ENCODE results near the gene ZC3H13.

Gene ZC3H13

DNA sequence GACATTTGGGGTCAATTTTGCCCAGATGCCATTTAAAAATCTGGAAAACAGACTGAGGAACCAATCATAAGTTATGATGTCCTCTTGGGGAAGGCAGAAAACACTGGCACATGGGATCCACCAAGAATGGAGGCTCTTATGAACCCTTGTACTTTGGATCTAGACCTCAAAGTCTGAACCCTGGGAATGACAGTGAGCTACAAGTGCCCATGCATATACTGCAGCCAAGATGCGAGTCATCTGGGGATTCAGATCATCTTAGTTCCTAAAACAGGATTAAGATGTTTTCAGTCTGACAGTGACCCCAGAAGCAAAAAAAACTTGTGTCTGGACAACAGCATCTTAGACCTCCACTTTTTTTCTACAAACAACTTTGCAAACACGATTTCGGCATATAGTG lies 100.8 kb downstream of the ZC3H13 start:
- TF ChIP-seq SPI1 (IDR thresholded peaks at IDR 0.05; ENCODE audit: borderline replicate concordance, low read depth) (no peak), GABPA (IDR thresholded peaks at IDR 0.05; ENCODE audit: low read depth) (no peak)
- TF ChIP-seq, protein P1, sequence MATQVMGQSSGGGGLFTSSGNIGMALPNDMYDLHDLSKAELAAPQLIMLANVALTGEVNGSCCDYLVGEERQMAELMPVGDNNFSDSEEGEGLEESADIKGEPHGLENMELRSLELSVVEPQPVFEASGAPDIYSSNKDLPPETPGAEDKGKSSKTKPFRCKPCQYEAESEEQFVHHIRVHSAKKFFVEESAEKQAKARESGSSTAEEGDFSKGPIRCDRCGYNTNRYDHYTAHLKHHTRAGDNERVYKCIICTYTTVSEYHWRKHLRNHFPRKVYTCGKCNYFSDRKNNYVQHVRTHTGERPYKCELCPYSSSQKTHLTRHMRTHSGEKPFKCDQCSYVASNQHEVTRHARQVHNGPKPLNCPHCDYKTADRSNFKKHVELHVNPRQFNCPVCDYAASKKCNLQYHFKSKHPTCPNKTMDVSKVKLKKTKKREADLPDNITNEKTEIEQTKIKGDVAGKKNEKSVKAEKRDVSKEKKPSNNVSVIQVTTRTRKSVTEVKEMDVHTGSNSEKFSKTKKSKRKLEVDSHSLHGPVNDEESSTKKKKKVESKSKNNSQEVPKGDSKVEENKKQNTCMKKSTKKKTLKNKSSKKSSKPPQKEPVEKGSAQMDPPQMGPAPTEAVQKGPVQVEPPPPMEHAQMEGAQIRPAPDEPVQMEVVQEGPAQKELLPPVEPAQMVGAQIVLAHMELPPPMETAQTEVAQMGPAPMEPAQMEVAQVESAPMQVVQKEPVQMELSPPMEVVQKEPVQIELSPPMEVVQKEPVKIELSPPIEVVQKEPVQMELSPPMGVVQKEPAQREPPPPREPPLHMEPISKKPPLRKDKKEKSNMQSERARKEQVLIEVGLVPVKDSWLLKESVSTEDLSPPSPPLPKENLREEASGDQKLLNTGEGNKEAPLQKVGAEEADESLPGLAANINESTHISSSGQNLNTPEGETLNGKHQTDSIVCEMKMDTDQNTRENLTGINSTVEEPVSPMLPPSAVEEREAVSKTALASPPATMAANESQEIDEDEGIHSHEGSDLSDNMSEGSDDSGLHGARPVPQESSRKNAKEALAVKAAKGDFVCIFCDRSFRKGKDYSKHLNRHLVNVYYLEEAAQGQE (IDR thresholded peaks at IDR 0.05; ENCODE audit: insufficient replicate concordance, low read depth) = no peak
- H3K27ac ChIP-seq (replicated peaks) = no peak overlapping the region

DNA sequence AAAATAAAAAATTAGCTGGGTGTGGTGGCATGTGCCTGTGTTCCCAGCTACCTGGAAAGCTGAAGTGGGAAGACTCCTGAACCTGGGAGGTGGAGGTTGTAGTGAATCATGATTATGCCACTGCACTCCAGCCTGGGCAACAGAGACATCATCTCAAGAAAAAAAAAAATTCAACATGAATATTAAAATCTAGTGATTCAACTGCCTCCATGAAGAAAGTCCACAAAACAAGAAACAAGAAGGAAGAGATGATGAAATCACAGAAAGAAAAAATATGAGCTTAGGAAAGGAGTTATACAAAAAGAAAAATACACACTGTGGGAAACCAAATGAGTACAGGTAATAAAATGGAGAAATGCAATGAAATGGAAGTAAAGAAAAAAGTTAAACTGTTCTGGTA lies 101.4 kb downstream of the ZC3H13 start:
- Histone ChIP-seq H3K27me3 (ENCODE audit: insufficient read depth, poor library complexity, severe bottlenecking) (no peaks in the 10 kb centered on the region), H3K4me3 (replicated peaks; ENCODE audit: insufficient read depth, low read length) (no peak overlapping the region), H3K27ac (replicated peaks) (no peak overlapping the region)
- TF ChIP-seq SPI1 (IDR thresholded peaks at IDR 0.05; ENCODE audit: borderline replicate concordance, low read depth) = no peak
- TF ChIP-seq, protein P1 (IDR thresholded peaks at IDR 0.05; ENCODE audit: insufficient replicate concordance, low read depth) = no peak
- TF ChIP-seq, protein P2, sequence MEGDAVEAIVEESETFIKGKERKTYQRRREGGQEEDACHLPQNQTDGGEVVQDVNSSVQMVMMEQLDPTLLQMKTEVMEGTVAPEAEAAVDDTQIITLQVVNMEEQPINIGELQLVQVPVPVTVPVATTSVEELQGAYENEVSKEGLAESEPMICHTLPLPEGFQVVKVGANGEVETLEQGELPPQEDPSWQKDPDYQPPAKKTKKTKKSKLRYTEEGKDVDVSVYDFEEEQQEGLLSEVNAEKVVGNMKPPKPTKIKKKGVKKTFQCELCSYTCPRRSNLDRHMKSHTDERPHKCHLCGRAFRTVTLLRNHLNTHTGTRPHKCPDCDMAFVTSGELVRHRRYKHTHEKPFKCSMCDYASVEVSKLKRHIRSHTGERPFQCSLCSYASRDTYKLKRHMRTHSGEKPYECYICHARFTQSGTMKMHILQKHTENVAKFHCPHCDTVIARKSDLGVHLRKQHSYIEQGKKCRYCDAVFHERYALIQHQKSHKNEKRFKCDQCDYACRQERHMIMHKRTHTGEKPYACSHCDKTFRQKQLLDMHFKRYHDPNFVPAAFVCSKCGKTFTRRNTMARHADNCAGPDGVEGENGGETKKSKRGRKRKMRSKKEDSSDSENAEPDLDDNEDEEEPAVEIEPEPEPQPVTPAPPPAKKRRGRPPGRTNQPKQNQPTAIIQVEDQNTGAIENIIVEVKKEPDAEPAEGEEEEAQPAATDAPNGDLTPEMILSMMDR (IDR thresholded peaks at IDR 0.05; ENCODE audit: insufficient read depth, low read length) = no peak
- no peak for TF ChIP-seq POLR2AphosphoS5 (IDR thresholded peaks at IDR 0.05; ENCODE audit: low read depth)
- no peak for TF ChIP-seq GABPA (IDR thresholded peaks at IDR 0.05; ENCODE audit: low read depth)
- no peak for DNase-seq (ENCODE audit: low read depth in 1 of 2, low spot score in 1 of 2)

More for the DNA sequence above, 100.8 kb downstream of the ZC3H13 start:
- H3K27me3 ChIP-seq (ENCODE audit: insufficient read depth, poor library complexity, severe bottlenecking) = no peaks in the 10 kb centered on the region
- H3K4me3 ChIP-seq (replicated peaks; ENCODE audit: insufficient read depth, low read length) = no peak overlapping the region
- DNase-seq (ENCODE audit: low read depth in 1 of 2, low spot score in 1 of 2) = no peak

DNA sequence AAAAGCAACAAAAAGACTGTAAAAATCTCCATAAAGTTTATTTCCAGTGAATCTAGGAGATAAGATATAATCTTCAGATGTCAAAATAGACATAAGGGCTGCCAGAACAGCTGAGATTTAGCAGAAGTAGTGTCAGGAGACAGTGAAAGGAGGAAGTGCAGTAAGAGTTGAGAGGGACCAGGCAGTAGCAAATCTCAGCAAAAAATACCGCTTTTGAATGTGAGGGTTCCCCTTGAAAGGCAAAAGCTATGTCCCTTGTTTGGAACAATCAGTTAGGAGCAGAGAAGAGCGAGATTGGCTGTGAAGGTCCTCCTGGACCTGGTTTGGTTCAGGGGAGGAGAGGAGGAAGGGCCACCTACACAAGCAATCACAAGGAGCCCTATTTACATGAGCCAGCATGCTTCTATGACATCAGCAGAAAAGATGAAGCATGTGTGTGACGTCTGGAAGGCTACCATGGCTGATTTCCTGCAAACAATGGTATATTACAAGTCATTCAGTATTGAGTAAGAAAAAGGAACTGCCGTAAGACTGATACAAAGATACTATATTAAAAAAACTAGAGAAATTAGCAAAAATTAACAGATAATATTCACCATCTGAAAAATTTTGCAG lies 102.1 kb downstream of the ZC3H13 start:
- DNase-seq (ENCODE audit: low read depth in 1 of 2, low spot score in 1 of 2) = peak; percentile 6 to 45
- TF ChIP-seq, protein P1 (IDR thresholded peaks at IDR 0.05; ENCODE audit: insufficient replicate concordance, low read depth) = no peak
- TF ChIP-seq SPI1 (IDR thresholded peaks at IDR 0.05; ENCODE audit: borderline replicate concordance, low read depth) = peak; percentile 98
- no peak overlapping the region for H3K27ac ChIP-seq (replicated peaks)
- no peak overlapping the region for H3K4me3 ChIP-seq (replicated peaks; ENCODE audit: insufficient read depth, low read length)
- no peaks in the 10 kb centered on the region for H3K27me3 ChIP-seq (ENCODE audit: insufficient read depth, poor library complexity, severe bottlenecking)

DNA sequence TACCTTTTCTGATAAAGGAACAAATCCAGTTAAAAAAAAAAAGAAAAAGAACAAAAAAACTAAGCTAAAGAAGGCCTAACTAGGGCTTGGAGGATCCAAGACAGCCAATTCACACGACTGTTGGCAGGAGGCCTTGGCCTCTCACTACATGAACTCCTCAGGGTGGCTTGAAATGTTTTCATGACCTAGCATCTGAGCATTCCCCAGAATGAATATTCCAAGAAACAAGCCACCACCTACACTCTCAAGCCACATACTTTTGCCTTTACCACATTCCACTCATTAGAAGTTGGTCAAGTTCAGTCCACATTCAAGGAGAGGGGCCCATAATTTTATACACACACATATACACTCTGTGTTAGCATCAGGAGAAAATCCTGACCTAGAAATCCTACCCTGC lies 103.4 kb downstream of the ZC3H13 start:
- no peak for TF ChIP-seq SPI1 (IDR thresholded peaks at IDR 0.05; ENCODE audit: borderline replicate concordance, low read depth)
- no peak for TF ChIP-seq POLR2AphosphoS5 (IDR thresholded peaks at IDR 0.05; ENCODE audit: low read depth)
- TF ChIP-seq, protein P2 (IDR thresholded peaks at IDR 0.05; ENCODE audit: insufficient read depth, low read length) = no peak
- TF ChIP-seq, protein P1 (IDR thresholded peaks at IDR 0.05; ENCODE audit: insufficient replicate concordance, low read depth) = no peak
- TF ChIP-seq GABPA (IDR thresholded peaks at IDR 0.05; ENCODE audit: low read depth) = no peak
- no peaks in the 10 kb centered on the region for H3K27me3 ChIP-seq (ENCODE audit: insufficient read depth, poor library complexity, severe bottlenecking)
- H3K4me3 ChIP-seq (replicated peaks; ENCODE audit: insufficient read depth, low read length) = no peak overlapping the region
- DNase-seq (ENCODE audit: low read depth in 1 of 2, low spot score in 1 of 2) = no peak
- H3K27ac ChIP-seq (replicated peaks) = no peak overlapping the region
